DOHH2 (cell line): ENCODE results near the gene SNW1.

ENCODE experiments used
- H3F3A ChIP-seq: fragments of 200-600 bp; sonication (generic), shearing (Covaris generic); 2 replicates; pipeline ENCODE4 v1.6.0; 2016; ENCODE audit warnings: antibody characterized with exemption, mild to moderate bottlenecking; ENCODE audit not compliant: control insufficient read depth, insufficient read depth
- H3K27ac ChIP-seq: fragments of 200-600 bp; sonication (generic); 2 replicates; pipeline ENCODE4 v1.5.1; 2014; ENCODE audit warnings: low read depth, mild to moderate bottlenecking, low read length, moderate library complexity
- H3K27me3 ChIP-seq: fragments of 200-600 bp; sonication (generic); 2 replicates; pipeline ENCODE4 v1.6.1; 2014; ENCODE audit warnings: mild to moderate bottlenecking, low read length, mixed read lengths; ENCODE audit not compliant: control insufficient read depth
- H3K36me3 ChIP-seq: fragments of 200-600 bp; sonication (generic); 2 replicates; pipeline ENCODE4 v1.6.1; 2014; ENCODE audit warnings: mild to moderate bottlenecking, low read length, moderate library complexity, mixed read lengths; ENCODE audit not compliant: control insufficient read depth
- H3K4me1 ChIP-seq: fragments of 200-600 bp; sonication (generic); 2 replicates; pipeline ENCODE4 v1.6.1; 2014; ENCODE audit warnings: mild to moderate bottlenecking, low read length, mixed read lengths; ENCODE audit not compliant: control insufficient read depth
- H3K4me2 ChIP-seq: fragments of 200-600 bp; sonication (generic); 2 replicates; pipeline ENCODE4 v1.6.0; 2014; ENCODE audit warnings: mild to moderate bottlenecking, low read length, moderate library complexity
- H3K4me3 ChIP-seq: fragments of 200-600 bp; sonication (generic); 2 replicates; pipeline ENCODE4 v1.5.1; 2014; ENCODE audit warnings: mild to moderate bottlenecking, low read length, mixed read lengths
- H3K79me2 ChIP-seq: fragments of 200-600 bp; sonication (generic); 2 replicates; pipeline ENCODE4 v1.6.1; 2014; ENCODE audit warnings: mild to moderate bottlenecking, low read length, mixed read lengths; ENCODE audit not compliant: control insufficient read depth
- H3K9me2 ChIP-seq: fragments of 200-600 bp; sonication (generic); replicated peaks from 2 replicates; pipeline ENCODE4 v1.6.1; 2014; ENCODE audit warnings: mild to moderate bottlenecking, low read length, mixed read lengths; ENCODE audit not compliant: control insufficient read depth
- H3K9me3 ChIP-seq: fragments of 200-600 bp; sonication (generic); 2 replicates; pipeline ENCODE4 v1.6.1; 2014; ENCODE audit warnings: antibody characterized with exemption, low read length, mixed read lengths; ENCODE audit not compliant: control insufficient read depth, insufficient read depth
- H4K20me1 ChIP-seq: fragments of 200-600 bp; sonication (generic); 2 replicates; pipeline ENCODE4 v1.6.0; 2014; ENCODE audit warnings: low read depth, mild to moderate bottlenecking, antibody characterized with exemption, low read length, moderate library complexity; ENCODE audit not compliant: control insufficient read depth, insufficient read depth
- EZH2phosphoT487 ChIP-seq: fragments of 200-600 bp; sonication (generic); IDR thresholded peaks from 2 replicates; pipeline ENCODE4 v1.6.1; 2017; ENCODE audit warnings: borderline replicate concordance, mild to moderate bottlenecking, antibody characterized with exemption, low read length, moderate library complexity, mixed read lengths
- TF ChIP-seq, protein P1 (sequence below): fragments of 200-600 bp; sonication (generic); IDR thresholded peaks from one replicate; pipeline ENCODE4 v1.5.1; 2014; ENCODE audit warnings: antibody characterized with exemption, mild to moderate bottlenecking, low read depth, low read length; ENCODE audit not compliant: poor library complexity, severe bottlenecking

Gene SNW1

DNA sequence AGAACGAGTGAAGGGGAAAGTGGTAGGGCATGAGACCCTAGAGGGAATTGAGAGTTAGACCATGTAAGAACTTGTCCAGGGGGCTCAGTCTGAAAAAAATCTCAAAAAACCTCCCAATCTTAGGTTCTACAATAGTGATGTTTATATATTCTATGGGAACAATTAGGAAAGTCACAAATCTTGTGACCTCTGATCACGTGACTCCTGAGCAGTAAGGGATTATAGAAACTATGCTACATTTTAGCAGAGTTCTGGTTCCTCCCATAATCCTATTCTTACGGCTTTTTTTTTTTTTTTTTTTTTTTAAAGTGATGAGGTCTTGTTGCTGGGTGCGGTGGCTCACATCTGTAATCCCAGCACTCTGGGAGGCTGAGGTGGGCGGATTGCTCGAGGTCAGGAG is 44.8 kb upstream of the SNW1 start:
- no peaks in the 10 kb centered on the region for H4K20me1 ChIP-seq
- TF ChIP-seq EZH2phosphoT487 = no peak
- TF ChIP-seq, protein P1, sequence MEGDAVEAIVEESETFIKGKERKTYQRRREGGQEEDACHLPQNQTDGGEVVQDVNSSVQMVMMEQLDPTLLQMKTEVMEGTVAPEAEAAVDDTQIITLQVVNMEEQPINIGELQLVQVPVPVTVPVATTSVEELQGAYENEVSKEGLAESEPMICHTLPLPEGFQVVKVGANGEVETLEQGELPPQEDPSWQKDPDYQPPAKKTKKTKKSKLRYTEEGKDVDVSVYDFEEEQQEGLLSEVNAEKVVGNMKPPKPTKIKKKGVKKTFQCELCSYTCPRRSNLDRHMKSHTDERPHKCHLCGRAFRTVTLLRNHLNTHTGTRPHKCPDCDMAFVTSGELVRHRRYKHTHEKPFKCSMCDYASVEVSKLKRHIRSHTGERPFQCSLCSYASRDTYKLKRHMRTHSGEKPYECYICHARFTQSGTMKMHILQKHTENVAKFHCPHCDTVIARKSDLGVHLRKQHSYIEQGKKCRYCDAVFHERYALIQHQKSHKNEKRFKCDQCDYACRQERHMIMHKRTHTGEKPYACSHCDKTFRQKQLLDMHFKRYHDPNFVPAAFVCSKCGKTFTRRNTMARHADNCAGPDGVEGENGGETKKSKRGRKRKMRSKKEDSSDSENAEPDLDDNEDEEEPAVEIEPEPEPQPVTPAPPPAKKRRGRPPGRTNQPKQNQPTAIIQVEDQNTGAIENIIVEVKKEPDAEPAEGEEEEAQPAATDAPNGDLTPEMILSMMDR = no peak

DNA sequence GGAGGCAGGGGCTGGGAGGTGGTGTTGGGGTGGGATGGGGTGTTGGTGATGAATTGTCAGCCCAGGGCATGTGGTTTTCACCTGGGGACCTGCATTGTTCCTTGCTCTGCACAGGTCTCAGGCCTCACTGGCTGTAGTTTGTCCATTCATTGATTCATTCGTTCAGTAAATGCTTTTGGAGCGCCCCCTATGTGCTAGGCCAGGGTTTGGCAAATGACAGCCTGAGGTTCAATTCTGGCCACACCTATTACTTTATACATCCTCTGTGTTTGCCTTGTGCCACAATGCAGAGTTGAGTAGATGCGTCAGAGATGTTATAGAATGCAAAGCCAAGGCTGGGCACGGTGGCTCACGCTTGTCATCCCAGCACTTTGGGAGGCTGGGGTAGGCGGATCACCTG is 43.6 kb upstream of the SNW1 start:
- Histone ChIP-seq H3K36me3 (no peaks in the 10 kb centered on the region; the same call in 1 of the 2 replicates), H3F3A (no peaks in the 10 kb centered on the region), H3K4me2 (no peak overlapping the region), H3K9me3 (no peaks in the 10 kb centered on the region), H3K4me1 (peaks cover 8% of the 10 kb centered on the region), H3K4me3 (no peak overlapping the region), H3K79me2 (peaks cover 6% of the 10 kb centered on the region), H3K27ac (no peak overlapping the region), H3K27me3 (no peaks in the 10 kb centered on the region), H3K9me2 (no peaks in the 10 kb centered on the region), H4K20me1 (no peaks in the 10 kb centered on the region)
- TF ChIP-seq, protein P1 = peak; percentile 79
- no peak for TF ChIP-seq EZH2phosphoT487

More for the DNA sequence above, 44.8 kb upstream of the SNW1 start:
- peaks cover under 1% of the 10 kb centered on the region for H3K79me2 ChIP-seq
- H3F3A ChIP-seq = no peaks in the 10 kb centered on the region
- H3K4me3 ChIP-seq = no peak overlapping the region
- no peaks in the 10 kb centered on the region for H3K9me3 ChIP-seq
- H3K27me3 ChIP-seq = no peaks in the 10 kb centered on the region
- no peak overlapping the region for H3K4me2 ChIP-seq
- no peaks in the 10 kb centered on the region for H3K9me2 ChIP-seq
- no peaks in the 10 kb centered on the region for H3K36me3 ChIP-seq
- peaks cover 4% of the 10 kb centered on the region for H3K4me1 ChIP-seq
- H3K27ac ChIP-seq = no peak overlapping the region

DNA sequence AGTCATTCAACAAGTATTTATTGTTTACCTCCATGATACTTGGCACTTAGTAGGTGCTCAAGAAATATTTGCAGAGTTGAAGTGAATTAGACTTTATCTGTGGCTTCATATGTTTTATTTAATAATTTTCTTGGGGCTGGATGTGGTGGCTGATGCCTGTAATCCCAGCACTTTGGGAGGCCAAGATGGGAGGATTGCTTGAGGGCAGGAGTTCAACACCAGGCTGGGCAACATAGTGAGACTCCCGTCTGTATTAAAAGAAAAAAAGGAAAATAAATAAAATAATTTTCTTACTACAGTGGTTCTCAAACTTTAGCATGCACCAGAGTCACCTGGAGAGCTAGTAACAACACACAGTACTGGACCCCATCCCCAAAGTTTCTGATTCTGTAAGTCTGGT is 39.9 kb upstream of the SNW1 start:
- Histone ChIP-seq H3K4me2 (peak overlapping the region; percentile 96), H3K27ac (no peak overlapping the region), H3K9me3 (no peaks in the 10 kb centered on the region), H3F3A (no peaks in the 10 kb centered on the region), H3K4me1 (peaks cover 16% of the 10 kb centered on the region), H4K20me1 (no peaks in the 10 kb centered on the region), H3K36me3 (no peaks in the 10 kb centered on the region; the same call in 1 of the 2 replicates), H3K9me2 (no peaks in the 10 kb centered on the region), H3K79me2 (peaks cover 6% of the 10 kb centered on the region), H3K4me3 (peak overlapping the region; percentile 92), H3K27me3 (no peaks in the 10 kb centered on the region)
- TF ChIP-seq, protein P1 = no peak
- TF ChIP-seq EZH2phosphoT487 = no peak
